A549 (cell line): Measurements from ENCODE around the gene TCF7L2.

Experiments
- FOSL2 ChIP-seq, 2 experiments: fragments of 450-650 bp in 1 of 2; fragments of >200 bp in 1 of 2; sonication (Bioruptor Twin) in 1 of 2; formaldehyde crosslinking; IDR thresholded peaks; 2 replicates each; pipeline versions ENCODE4 v1.5.0 to v1.6.1; 2016 to 2020; ENCODE audit warnings: mild to moderate bottlenecking in 1 of 2, moderate library complexity in 1 of 2
- HOXB13 ChIP-seq: fragments of 250-450 bp; sonication (Bioruptor Pico); IDR thresholded peaks from 2 replicates; pipeline ENCODE4 v1.5.0; 2020; ENCODE audit warnings: low read depth, mild to moderate bottlenecking, moderate library complexity
- JUNB ChIP-seq: fragments of >200 bp; sonication (Bioruptor Twin); formaldehyde crosslinking; IDR thresholded peaks from 2 replicates; pipeline ENCODE4 v1.6.1; 2016
- KDM1A ChIP-seq: fragments of 200-600 bp; sonication (generic); IDR thresholded peaks from 2 replicates; pipeline ENCODE4 v1.6.1; 2016; ENCODE audit warnings: low read depth, mild to moderate bottlenecking
- PHF8 ChIP-seq: fragments of 200-600 bp; sonication (generic); IDR thresholded peaks from 2 replicates; pipeline ENCODE4 v1.6.1; 2016; ENCODE audit warnings: low read depth, mild to moderate bottlenecking, antibody characterized with exemption, moderate library complexity, borderline replicate concordance
- SMC3 ChIP-seq: fragments of >200 bp; sonication (Bioruptor Twin); formaldehyde crosslinking; IDR thresholded peaks from 3 replicates; pipeline ENCODE4 v1.6.1; 2018; ENCODE audit warnings: inconsistent platforms
- TF ChIP-seq, protein P1 (sequence below): fragments of >200 bp; sonication (Bioruptor Twin); formaldehyde crosslinking; IDR thresholded peaks from 3 replicates; pipeline ENCODE4 v1.5.1; 2016

DNA sequence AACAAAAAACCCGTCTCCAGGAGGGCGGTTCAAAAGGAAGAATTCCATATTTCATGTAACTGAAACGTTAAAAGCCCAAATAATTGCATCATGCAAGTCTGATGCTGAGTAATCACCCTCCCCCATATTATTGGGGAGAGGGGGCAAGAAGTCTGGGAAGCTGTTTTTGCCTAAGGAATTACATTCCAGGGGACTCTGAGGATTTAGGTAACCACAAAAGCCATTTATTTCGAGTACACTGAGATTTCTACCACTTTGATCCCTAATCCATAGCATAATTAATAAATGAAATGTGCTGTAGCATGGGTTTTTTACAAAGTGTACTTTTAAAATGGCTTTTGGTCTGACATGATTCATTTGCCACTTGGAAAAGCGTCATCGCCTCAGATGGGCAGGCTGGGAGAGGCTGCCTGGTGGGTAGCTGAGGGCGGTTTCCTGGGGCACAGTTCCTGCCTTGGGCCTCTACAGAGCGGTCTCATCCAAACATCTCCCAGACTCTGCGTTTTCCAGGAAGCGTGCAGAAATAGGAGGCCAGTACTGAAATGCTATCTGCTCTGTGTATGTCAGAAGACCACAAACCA, 106.5 kb downstream of the TCF7L2 start:
- TF ChIP-seq HOXB13 (CRISPR knock-in tag) (no peak), FOSL2 (IDR thresholded peaks at IDR 0.05) (no peak), FOSL2 (CRISPR knock-in tag; IDR thresholded peaks at IDR 0.05) (peak; percentile 49; the same call in 1 of the 2 replicates), KDM1A (no peak), SMC3 (no peak), JUNB (no peak), PHF8 (no peak)
- TF ChIP-seq, protein P1, sequence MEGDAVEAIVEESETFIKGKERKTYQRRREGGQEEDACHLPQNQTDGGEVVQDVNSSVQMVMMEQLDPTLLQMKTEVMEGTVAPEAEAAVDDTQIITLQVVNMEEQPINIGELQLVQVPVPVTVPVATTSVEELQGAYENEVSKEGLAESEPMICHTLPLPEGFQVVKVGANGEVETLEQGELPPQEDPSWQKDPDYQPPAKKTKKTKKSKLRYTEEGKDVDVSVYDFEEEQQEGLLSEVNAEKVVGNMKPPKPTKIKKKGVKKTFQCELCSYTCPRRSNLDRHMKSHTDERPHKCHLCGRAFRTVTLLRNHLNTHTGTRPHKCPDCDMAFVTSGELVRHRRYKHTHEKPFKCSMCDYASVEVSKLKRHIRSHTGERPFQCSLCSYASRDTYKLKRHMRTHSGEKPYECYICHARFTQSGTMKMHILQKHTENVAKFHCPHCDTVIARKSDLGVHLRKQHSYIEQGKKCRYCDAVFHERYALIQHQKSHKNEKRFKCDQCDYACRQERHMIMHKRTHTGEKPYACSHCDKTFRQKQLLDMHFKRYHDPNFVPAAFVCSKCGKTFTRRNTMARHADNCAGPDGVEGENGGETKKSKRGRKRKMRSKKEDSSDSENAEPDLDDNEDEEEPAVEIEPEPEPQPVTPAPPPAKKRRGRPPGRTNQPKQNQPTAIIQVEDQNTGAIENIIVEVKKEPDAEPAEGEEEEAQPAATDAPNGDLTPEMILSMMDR: no peak
